Measurements from ENCODE around the gene BRD3OS.
"Not testable (repeated sequence)": the region's sequence is repeated elsewhere in the genome, so short reads cannot be mapped to it uniquely, and the experiment has no call there.

- not testable (repeated sequence) for TF ChIP-seq CTCF, POLR2A (IDR thresholded peaks at IDR 0.05)
These were observed 36.5 kb upstream of the BRD3OS start for GRCh38 chr9:133988771-133989170.

All from adrenal gland (tissue), 5 donors.